C4-2B (cell line): ENCODE data around the gene GTPBP4.

Experiments
- CTCF ChIP-seq: fragments of 450-650 bp; conservative IDR thresholded peaks from 2 replicates; pipeline ENCODE4 v1.5.1; 2017; ENCODE audit warnings: mild to moderate bottlenecking
- ZFX ChIP-seq: fragments of 450-650 bp; IDR thresholded peaks from 2 replicates; pipeline ENCODE4 v1.6.1; 2017

GRCh38 chr10:1057106-1057657, 68.9 kb downstream of the GTPBP4 start:
- TF ChIP-seq CTCF (no peak), ZFX (no peak)
